H1 (cell line): ENCODE measurements around the gene USP3. TPM values are rescaled to one million over a fixed set of nuclear protein-coding genes. Genes with fewer than 3 reads are reported as not detected.

Experiments
- CTCF ChIA-PET: fragments of 300-600 bp; sonication (Branson Sonifier 250); formaldehyde crosslinking; loops from one replicate; lab custom pipeline; 2021; ENCODE audit not compliant: partially characterized antibody; lab: Charles Lee
- POLR2A ChIA-PET: fragments of 300-600 bp; sonication (Branson Sonifier 250); formaldehyde crosslinking; loops from one replicate; lab custom pipeline; 2021; ENCODE audit warnings: inconsistent platforms; ENCODE audit not compliant: partially characterized antibody; lab: Charles Lee
- DNase-seq, 2 experiments: peaks; one replicate each; pipeline versions ENCODE4 v3.0.0 to v3.0.0-alpha.2; 2010 to 2022; ENCODE audit warnings: low spot score in 2 of 2, low read depth in 1 of 2, mixed read lengths in 1 of 2
- FAIRE-seq: peaks from 2 replicates; lab custom pipeline; 2011; peaks lifted over from hg19 to GRCh38; lab: Jason Lieb, UNC
- H2AFZ ChIP-seq: 2 replicates; pipeline ENCODE4 v1.8.1; 2012; ENCODE audit warnings: low read length, inconsistent platforms
- H2AK5ac ChIP-seq: 2 replicates; pipeline ENCODE4 v1.6.1; 2013; ENCODE audit warnings: low read depth, low read length
- H2BK120ac ChIP-seq: replicated peaks from 2 replicates; pipeline ENCODE3; 2013; ENCODE audit warnings: low read depth, low read length, inconsistent platforms
- H2BK12ac ChIP-seq: 2 replicates; pipeline ENCODE4 v1.6.1; 2013; ENCODE audit warnings: low read depth, low read length
- H2BK15ac ChIP-seq: 2 replicates; pipeline ENCODE4 v1.6.1; 2013; ENCODE audit warnings: low read length
- H2BK20ac ChIP-seq: 2 replicates; pipeline ENCODE4 v1.6.1; 2013; ENCODE audit warnings: low read length
- H2BK5ac ChIP-seq: 2 replicates; pipeline ENCODE4 v1.6.1; 2013; ENCODE audit warnings: low read depth, low read length
- H3K14ac ChIP-seq: 2 replicates; pipeline ENCODE4 v1.6.1; 2013; ENCODE audit warnings: inconsistent platforms; ENCODE audit not compliant: insufficient read length
- H3K18ac ChIP-seq: 2 replicates; pipeline ENCODE4 v1.6.1; 2013; ENCODE audit warnings: low read length; ENCODE audit errors: extremely low read depth
- H3K23ac ChIP-seq: 2 replicates; pipeline ENCODE4 v1.6.1; 2013; ENCODE audit warnings: inconsistent platforms; ENCODE audit not compliant: insufficient read length
- H3K23me2 ChIP-seq: 2 replicates; pipeline ENCODE4 v1.6.1; 2013; ENCODE audit warnings: low read depth, low read length
- H3K27ac ChIP-seq: 2 replicates; pipeline ENCODE4 v1.6.1; 2011; ENCODE audit warnings: low read depth, low read length, inconsistent platforms
- H3K27me3 ChIP-seq, 4 experiments: replicated peaks in 1 of 4; 1 replicate in 1 of 4; 2 replicates in 3 of 4; pipeline versions ENCODE4 v1.6.1 to v1.8.1; 2011 to 2013; ENCODE audit warnings: low read length in 3 of 4, mild to moderate bottlenecking in 3 of 4, inconsistent platforms in 2 of 4, mixed read lengths in 2 of 4, moderate library complexity in 1 of 4; ENCODE audit not compliant: control insufficient read depth in 3 of 4, insufficient read depth in 3 of 4; ENCODE audit errors: extremely low read depth in 1 of 4
- H3K36me3 ChIP-seq, 4 experiments: 2 replicates each; pipeline versions ENCODE4 v1.6.1 to v1.8.1; 2011 to 2013; ENCODE audit warnings: mild to moderate bottlenecking in 4 of 4, low read length in 3 of 4, moderate library complexity in 2 of 4, control low read depth in 1 of 4, inconsistent platforms in 1 of 4; ENCODE audit not compliant: insufficient read depth in 4 of 4, control insufficient read depth in 2 of 4
- H3K4ac ChIP-seq: replicated peaks from 2 replicates; pipeline ENCODE3; 2013; ENCODE audit warnings: low read length, low read depth, mixed read lengths, inconsistent platforms; ENCODE audit not compliant: insufficient read length
- H3K4me1 ChIP-seq, 4 experiments: replicated peaks in 1 of 4; 1 replicate in 1 of 4; 2 replicates in 3 of 4; pipeline versions ENCODE4 v1.6.1 to v1.8.1; 2011 to 2013; ENCODE audit warnings: low read length in 3 of 4, inconsistent platforms in 2 of 4, mixed read lengths in 1 of 4; ENCODE audit not compliant: insufficient read depth in 4 of 4, control insufficient read depth in 3 of 4
- H3K4me2 ChIP-seq, 2 experiments: 2 replicates each; pipeline versions ENCODE4 v1.6.1 to v1.8.1; 2011 to 2013; ENCODE audit warnings: low read depth in 2 of 2, low read length in 2 of 2, control low read depth in 1 of 2, inconsistent platforms in 1 of 2, mild to moderate bottlenecking in 1 of 2; ENCODE audit not compliant: insufficient read depth in 1 of 2
- H3K4me3 ChIP-seq, 4 experiments: fragments of 200-600, 300-600 bp in 1 of 4; sonication (generic), shearing (Covaris generic), sonication (Bioruptor Twin) in 1 of 4; 2 replicates each; pipeline versions ENCODE4 v1.5.1 to v1.8.1; 2011 to 2016; ENCODE audit warnings: low read length in 4 of 4, low read depth in 3 of 4, control low read depth in 2 of 4, inconsistent platforms in 2 of 4, mild to moderate bottlenecking in 2 of 4, mixed read lengths in 1 of 4, moderate library complexity in 1 of 4; ENCODE audit not compliant: insufficient read depth in 2 of 4; ENCODE audit errors: extremely low read depth in 1 of 4
- H3K56ac ChIP-seq: replicated peaks from 2 replicates; pipeline ENCODE3; 2013; ENCODE audit warnings: low read depth, mild to moderate bottlenecking, mixed read lengths, low read length, inconsistent platforms; ENCODE audit not compliant: insufficient read length
- H3K79me1 ChIP-seq: 2 replicates; pipeline ENCODE4 v1.6.1; 2013; ENCODE audit warnings: low read depth, low read length, control low read depth
- H3K79me2 ChIP-seq, 2 experiments: 2 replicates each; pipeline versions ENCODE4 v1.6.1 to v1.8.1; 2012 to 2013; ENCODE audit warnings: low read length in 2 of 2, mild to moderate bottlenecking in 2 of 2, inconsistent platforms in 1 of 2; ENCODE audit not compliant: insufficient read depth in 2 of 2, control insufficient read depth in 1 of 2
- H3K9ac ChIP-seq, 4 experiments: replicated peaks in 1 of 4; 1 replicate in 1 of 4; 2 replicates in 3 of 4; pipeline versions ENCODE4 v1.6.1 to v1.8.1; 2011 to 2013; ENCODE audit warnings: low read depth in 3 of 4, low read length in 3 of 4, control low read depth in 2 of 4, mild to moderate bottlenecking in 2 of 4, moderate library complexity in 2 of 4, inconsistent platforms in 1 of 4; ENCODE audit errors: extremely low read depth in 1 of 4
- H3K9me3 ChIP-seq, 2 experiments: 2 replicates each; pipeline versions ENCODE4 v1.6.1 to v1.8.1; 2012 to 2013; ENCODE audit warnings: mild to moderate bottlenecking in 2 of 2, moderate library complexity in 2 of 2, control low read depth in 1 of 2, inconsistent platforms in 1 of 2, low read depth in 1 of 2, low read length in 1 of 2, mixed read lengths in 1 of 2; ENCODE audit not compliant: insufficient read depth in 2 of 2
- H4K20me1 ChIP-seq, 2 experiments: replicated peaks in 1 of 2; 2 replicates each; pipeline versions ENCODE3 to v1.8.1; 2011 to 2013; ENCODE audit warnings: inconsistent platforms in 2 of 2, low read length in 2 of 2, mild to moderate bottlenecking in 1 of 2; ENCODE audit not compliant: insufficient read depth in 2 of 2, control insufficient read depth in 1 of 2
- H4K5ac ChIP-seq: 2 replicates; pipeline ENCODE4 v1.6.1; 2013; ENCODE audit warnings: low read length, low read depth, mixed read lengths, inconsistent platforms; ENCODE audit not compliant: insufficient read length
- H4K8ac ChIP-seq: 2 replicates; pipeline ENCODE4 v1.8.0; 2013; ENCODE audit warnings: mild to moderate bottlenecking, moderate library complexity, low read length, inconsistent platforms; ENCODE audit not compliant: insufficient read depth; ENCODE audit errors: extremely low read depth
- H4K91ac ChIP-seq: replicated peaks from 2 replicates; pipeline ENCODE3; 2013; ENCODE audit warnings: low read length, mixed read lengths, inconsistent platforms; ENCODE audit not compliant: insufficient read length
- CBX8 ChIP-seq: fragments of 300-800, 300-1000 bp; sonication (generic); IDR thresholded peaks from 2 replicates; pipeline ENCODE4 v1.7.1; 2016; ENCODE audit warnings: low read depth, low read length, borderline replicate concordance
- CREB1 ChIP-seq: IDR thresholded peaks from 2 replicates; pipeline ENCODE4 v1.6.1; 2012; ENCODE audit warnings: inconsistent platforms
- EP300 ChIP-seq, 2 experiments: IDR thresholded peaks; 1 replicate in 1 of 2; 2 replicates in 1 of 2; pipeline ENCODE4 v1.6.1; 2011 to 2012; ENCODE audit warnings: low read depth in 2 of 2, low read length in 2 of 2, mild to moderate bottlenecking in 2 of 2, borderline replicate concordance in 1 of 2, inconsistent platforms in 1 of 2, moderate library complexity in 1 of 2
- EZH2 ChIP-seq: fragments of 200-600 bp; sonication (generic); IDR thresholded peaks from 2 replicates; pipeline ENCODE4 v1.7.1; 2012; ENCODE audit warnings: low read depth, mild to moderate bottlenecking, moderate library complexity, low read length, inconsistent platforms; ENCODE audit not compliant: severe bottlenecking
- HDAC6 ChIP-seq: IDR thresholded peaks from one replicate; pipeline ENCODE4 v1.7.1; 2012; ENCODE audit warnings: low read depth, mild to moderate bottlenecking, inconsistent platforms, low read length, moderate library complexity
- SIRT6 ChIP-seq: IDR thresholded peaks from one replicate; pipeline ENCODE4 v1.7.1; 2012; ENCODE audit warnings: low read length, inconsistent platforms
- SP2 ChIP-seq: IDR thresholded peaks from 2 replicates; pipeline ENCODE4 v1.6.1; 2012; ENCODE audit warnings: mild to moderate bottlenecking, low read length, inconsistent platforms
- SRF ChIP-seq: IDR thresholded peaks from 2 replicates; pipeline ENCODE4 v1.6.1; 2011; ENCODE audit warnings: mild to moderate bottlenecking, low read depth, low read length, moderate library complexity
- SUZ12 ChIP-seq: fragments of 200-600 bp; sonication (generic); IDR thresholded peaks from 2 replicates; pipeline ENCODE4 v1.6.1; 2012; ENCODE audit warnings: mild to moderate bottlenecking, inconsistent platforms, low read length, moderate library complexity, mixed read lengths
- TAF7 ChIP-seq: optimal IDR thresholded peaks from 2 replicates; pipeline ENCODE3; 2011; ENCODE audit warnings: low read depth, mild to moderate bottlenecking, inconsistent platforms, low read length, moderate library complexity, borderline replicate concordance
- WGBS, 2 experiments: shearing (Covaris generic) in 1 of 2; methylation state at CpG; one replicate each; pipeline versions ENCODE4 v1.1.6 to v1.1.7; 2013 to 2015; ENCODE audit warnings: low lambda C conversion rate in 2 of 2, mixed read lengths in 2 of 2, inconsistent platforms in 1 of 2, low coverage in 1 of 2, missing lambda C conversion rate in 1 of 2; ENCODE audit not compliant: insufficient replicate concordance in 2 of 2, insufficient coverage in 1 of 2, insufficient read length in 1 of 2; ENCODE audit errors: extremely low coverage in 1 of 2, missing lambda C conversion rate in 1 of 2; 5-methylcytosine and 5-hydroxymethylcytosine counted together
- polyA plus RNA-seq, 7 experiments: library from polyadenylated mRNA; depleted of rRNA in 3 of 7; stranded (reverse) in 5 of 7; unstranded in 2 of 7; fragments of >200 nt in 5 of 7; fragments of 200-250 nt in 2 of 7; gene quantifications; 1 replicate in 5 of 7; 2 replicates in 1 of 7; 4 replicates in 1 of 7; pipeline versions ENCODE4 v1.2.1 to v1.2.3, GENCODE V29; 2011 to 2013; ENCODE audit warnings: missing spikeins in 2 of 7, mixed read lengths in 2 of 7
- total RNA-seq: library from RNA; stranded (reverse); fragmentation: NEBNext Ultra II Directional; extraction: Animal tissue kit (Norgen Biotek cat#: 25700); gene quantifications from 2 replicates; pipeline ENCODE4 v1.2.1, GENCODE V29; 2021
- TF ChIP-seq, protein P1 (sequence below): IDR thresholded peaks from 2 replicates; pipeline ENCODE4 v1.6.1; 2012; ENCODE audit warnings: inconsistent platforms

The USP3 gene
- total and polyA plus RNA-seq, 2 of the 8 experiments (the other 6 are each of a cell fraction or from before 2014, with no cell fraction given), result 15.5 to 16.2 TPM

DNA sequence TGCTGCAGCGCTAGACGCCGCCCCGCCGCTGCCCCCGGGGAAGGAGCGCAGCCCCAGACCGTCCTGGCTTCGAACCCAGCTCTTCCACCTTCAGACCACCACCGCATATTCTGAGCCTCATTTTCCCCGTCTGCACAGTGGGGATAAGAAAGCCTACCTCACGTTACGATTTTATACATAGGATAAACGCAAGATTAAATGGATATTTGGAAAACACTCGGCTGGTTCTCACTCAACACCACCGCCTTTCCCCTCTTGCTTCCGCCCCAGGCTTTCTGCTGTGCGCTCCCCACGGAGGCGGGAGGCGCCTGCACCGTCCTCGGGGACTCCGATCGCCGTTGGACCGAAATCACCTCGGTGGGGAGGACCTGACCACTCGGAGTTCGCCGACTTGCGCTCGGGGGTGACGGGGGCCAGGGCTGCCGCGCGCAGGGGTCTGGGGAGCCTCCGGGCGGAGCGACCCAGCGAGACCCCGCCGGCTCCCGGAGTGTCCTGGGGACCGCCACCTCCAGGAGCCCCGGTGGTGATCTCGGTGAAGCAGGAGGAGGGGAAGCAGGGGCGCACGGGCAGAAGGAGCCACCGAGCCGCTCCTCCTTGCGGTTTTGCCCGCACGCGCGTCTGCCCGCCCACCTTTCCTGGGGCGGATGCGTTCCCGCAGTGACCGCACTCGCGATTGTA lies 96.8 kb downstream of the USP3 start:
- POLR2A ChIA-PET, result interaction anchor here (0.7 to 1.9 kb wide), 7 partner anchors 9 to 493 kb away, joined by 3 to 11 read pairs (median 4); partner anchors contain the start of genes CIAO2A and USP3
- peak overlapping the region; percentile 88 for H3K18ac ChIP-seq
- DNase-seq (peak in 1 of 2 experiments; percentile 65), FAIRE-seq (no peak)
- 2% methylated on average over 55 of the region's 63 CpGs; no CpG with 5 or more reads in 1 of the 2 experiments for WGBS, 2 experiments
- H4K5ac ChIP-seq, result peak overlapping the region; percentile 25
- peak overlapping the region; percentile 58; the same call in 1 of the 2 replicates for H4K8ac ChIP-seq
- no peak overlapping the region for H3K27ac ChIP-seq
- H3K4ac ChIP-seq, result no peak overlapping the region
- H2BK12ac ChIP-seq, result no peak overlapping the region
- H2BK5ac ChIP-seq, result no peak overlapping the region
- no peaks in the 10 kb centered on the region for H3K79me2 ChIP-seq
- no peaks in the 10 kb centered on the region for H3K9me3 ChIP-seq
- H3K27me3 ChIP-seq, result peaks cover 0 to 30% (median 19%) of the 10 kb centered on the region in 4 experiments; a peak in 6 of 7 replicates
- peak overlapping the region; percentile 36 to 78 (median 71) for H3K4me3 ChIP-seq
- H3K79me1 ChIP-seq, result no peaks in the 10 kb centered on the region; the same call in 1 of the 2 replicates
- H4K91ac ChIP-seq, result peak overlapping the region; percentile 75
- peak overlapping the region; percentile 89; the same call in 1 of the 2 replicates for H2AFZ ChIP-seq
- H3K23me2 ChIP-seq, result peaks cover 13% of the 10 kb centered on the region
- peak overlapping the region in 3 of 4 experiments; percentile 29 to 50 (median 39); a peak in 4 of 7 replicates for H3K9ac ChIP-seq
- CTCF ChIA-PET, result interaction anchor here (1.2 to 4.3 kb wide), 11 partner anchors 9 to 466 kb away, joined by 3 to 39 read pairs (median 7); no protein-coding TSS in a partner anchor
- no peak overlapping the region for H2BK120ac ChIP-seq
- no peak overlapping the region for H3K14ac ChIP-seq
- peak overlapping the region; percentile 74 to 97 for H3K4me2 ChIP-seq
- no peaks in the 10 kb centered on the region for H3K36me3 ChIP-seq
- no peak overlapping the region for H3K56ac ChIP-seq
- no peak overlapping the region for H2BK20ac ChIP-seq
- H4K20me1 ChIP-seq, result peaks cover 0 to 5% of the 10 kb centered on the region in 2 experiments
- H3K4me1 ChIP-seq, result peaks cover 0 to 14% (median 7%) of the 10 kb centered on the region in 4 experiments; a peak in 5 of 7 replicates
- no peak overlapping the region for H3K23ac ChIP-seq
- no peak overlapping the region for H2BK15ac ChIP-seq
- no peak overlapping the region for H2AK5ac ChIP-seq
- TF ChIP-seq TAF7 (peak; percentile 40), HDAC6 (no peak), SP2 (no peak), CBX8 (no peak), SRF (no peak), CREB1 (no peak), EZH2 (no peak), SIRT6 (no peak), SUZ12 (no peak; the same call in 1 of the 2 replicates), EP300 (IDR thresholded peaks at IDR 0.05; ENCODE audit: borderline replicate concordance in 1 of 2, low read depth in 2 of 2, low read length in 2 of 2) (no peak)
- TF ChIP-seq, protein P1, sequence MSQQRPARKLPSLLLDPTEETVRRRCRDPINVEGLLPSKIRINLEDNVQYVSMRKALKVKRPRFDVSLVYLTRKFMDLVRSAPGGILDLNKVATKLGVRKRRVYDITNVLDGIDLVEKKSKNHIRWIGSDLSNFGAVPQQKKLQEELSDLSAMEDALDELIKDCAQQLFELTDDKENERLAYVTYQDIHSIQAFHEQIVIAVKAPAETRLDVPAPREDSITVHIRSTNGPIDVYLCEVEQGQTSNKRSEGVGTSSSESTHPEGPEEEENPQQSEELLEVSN, result no peak
